GM18909 (cell line): ENCODE measurements around the gene UBTF.

Source experiments
- ATAC-seq: cut with Tn5 transposase; IDR thresholded peaks from one replicate; pipeline ENCODE4 v1.9.1; 2021; ENCODE audit warnings: mild to moderate bottlenecking; ENCODE audit not compliant: unreplicated experiment, poor library complexity

UBTF gene, protein sequence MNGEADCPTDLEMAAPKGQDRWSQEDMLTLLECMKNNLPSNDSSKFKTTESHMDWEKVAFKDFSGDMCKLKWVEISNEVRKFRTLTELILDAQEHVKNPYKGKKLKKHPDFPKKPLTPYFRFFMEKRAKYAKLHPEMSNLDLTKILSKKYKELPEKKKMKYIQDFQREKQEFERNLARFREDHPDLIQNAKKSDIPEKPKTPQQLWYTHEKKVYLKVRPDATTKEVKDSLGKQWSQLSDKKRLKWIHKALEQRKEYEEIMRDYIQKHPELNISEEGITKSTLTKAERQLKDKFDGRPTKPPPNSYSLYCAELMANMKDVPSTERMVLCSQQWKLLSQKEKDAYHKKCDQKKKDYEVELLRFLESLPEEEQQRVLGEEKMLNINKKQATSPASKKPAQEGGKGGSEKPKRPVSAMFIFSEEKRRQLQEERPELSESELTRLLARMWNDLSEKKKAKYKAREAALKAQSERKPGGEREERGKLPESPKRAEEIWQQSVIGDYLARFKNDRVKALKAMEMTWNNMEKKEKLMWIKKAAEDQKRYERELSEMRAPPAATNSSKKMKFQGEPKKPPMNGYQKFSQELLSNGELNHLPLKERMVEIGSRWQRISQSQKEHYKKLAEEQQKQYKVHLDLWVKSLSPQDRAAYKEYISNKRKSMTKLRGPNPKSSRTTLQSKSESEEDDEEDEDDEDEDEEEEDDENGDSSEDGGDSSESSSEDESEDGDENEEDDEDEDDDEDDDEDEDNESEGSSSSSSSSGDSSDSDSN

DNA sequence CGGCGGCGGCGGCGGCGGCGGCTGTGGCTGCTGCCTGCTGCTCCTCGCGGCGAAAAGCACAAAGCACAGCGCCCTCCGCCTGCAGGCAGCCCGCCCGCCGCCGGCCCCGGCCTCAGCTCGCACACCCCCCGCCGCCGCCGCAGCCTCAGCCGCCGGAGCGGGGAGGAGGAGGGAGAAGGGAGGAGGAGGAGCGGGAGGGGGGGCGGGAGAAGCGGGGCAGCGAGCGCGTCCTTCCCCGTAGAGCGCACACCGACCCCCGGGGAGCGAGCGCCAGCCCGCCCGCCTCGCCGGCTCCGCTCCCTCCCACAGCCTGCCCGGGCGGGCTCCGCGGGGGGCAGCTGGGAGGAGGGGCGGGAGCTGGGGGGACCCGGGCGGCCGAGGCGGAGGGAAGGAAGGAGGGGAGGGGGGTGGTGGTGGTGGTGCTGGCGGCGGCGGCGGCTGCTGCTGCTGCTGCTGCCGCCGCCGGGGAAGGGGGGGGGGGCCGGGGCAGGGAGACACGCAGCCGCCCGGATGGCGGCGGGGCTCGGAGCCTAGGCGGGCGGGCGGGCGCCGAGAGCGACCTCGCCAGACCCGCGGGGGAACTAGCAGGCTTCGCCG is at the start of gene UBTF:
Gene UBTF (minus strand): TSS at position 60 of the 597 bp plus-strand sequence. CDS start 1,446 bp downstream, outside the sequence.
- ATAC-seq = peak; percentile 13

DNA sequence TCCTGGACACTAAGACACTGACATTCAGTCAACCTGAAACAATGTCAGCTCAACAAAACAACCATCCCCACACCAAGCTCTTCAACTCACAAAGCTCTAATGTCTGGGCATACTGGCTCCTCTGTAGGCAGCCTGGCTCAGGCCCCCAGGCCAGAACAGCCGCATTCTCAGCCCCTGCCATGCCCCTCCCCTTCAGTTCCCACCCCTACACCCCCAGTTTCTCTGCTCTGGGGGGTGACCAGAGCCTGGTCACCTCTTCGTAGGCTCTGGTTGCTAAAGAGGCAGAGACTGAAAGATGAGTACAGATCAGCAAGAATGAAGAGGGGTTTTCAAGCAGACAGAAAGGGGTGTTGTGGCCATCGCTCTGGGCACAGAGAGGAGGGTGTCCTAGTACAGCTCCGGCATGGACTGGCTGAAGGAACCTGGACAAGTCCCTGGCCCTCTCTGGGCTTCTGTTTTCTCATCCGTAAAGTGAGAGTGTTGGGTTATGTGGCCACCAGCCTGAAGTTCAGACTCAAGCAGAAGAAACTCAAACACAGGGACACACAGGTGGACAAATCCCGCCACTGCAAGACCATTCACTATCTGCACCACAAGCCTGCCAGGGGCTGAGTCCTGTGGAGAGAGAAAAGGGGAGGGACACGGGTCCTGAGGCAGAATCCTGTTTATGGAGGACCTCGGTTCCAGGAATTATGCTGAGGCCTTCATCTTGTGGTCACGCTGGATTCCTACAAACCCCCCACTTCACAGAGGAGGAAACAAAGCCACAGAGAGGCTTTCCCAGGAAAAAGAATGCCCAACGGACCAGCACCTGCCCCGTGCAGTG is 49.4 kb upstream of the UBTF start:
- ATAC-seq = no peak

DNA sequence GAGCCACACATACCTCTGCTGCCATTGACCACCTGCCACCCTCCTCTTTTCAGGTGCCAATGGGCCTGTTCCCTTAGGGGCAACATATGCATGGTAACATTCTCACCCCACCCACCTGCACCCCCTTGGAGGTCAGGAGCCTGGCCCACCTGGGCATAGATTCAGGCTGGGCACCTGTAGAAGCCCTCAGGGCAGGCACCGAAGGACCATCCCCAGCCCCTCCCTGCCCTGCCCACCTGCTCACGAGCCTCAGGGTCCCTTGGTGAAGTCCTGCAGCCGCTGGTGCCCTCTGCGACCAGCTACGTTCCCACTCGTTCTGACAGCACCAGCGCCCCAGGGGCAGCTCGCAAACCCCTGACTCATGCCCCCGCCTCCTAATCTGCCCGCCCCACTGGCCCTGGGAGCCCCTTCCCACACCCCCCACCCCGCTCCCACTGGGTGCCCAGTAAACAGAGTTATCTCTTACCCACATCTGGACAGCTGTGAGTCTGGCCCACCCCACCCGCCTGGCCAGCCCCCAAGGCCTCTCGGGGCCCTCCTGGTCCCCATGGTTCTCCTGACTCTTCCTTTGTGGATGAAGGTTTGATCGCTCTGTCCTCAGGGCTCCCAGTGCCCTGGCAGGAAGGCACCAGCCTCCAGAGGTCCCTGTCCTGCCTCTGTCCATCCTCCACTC is 48.5 kb upstream of the UBTF start, which contains the start of gene SLC4A1:
Gene SLC4A1 (minus strand): TSS at position 318 of the 673 bp plus-strand sequence. CDS start 5,269 bp downstream, outside the sequence.
- no peak for ATAC-seq

DNA sequence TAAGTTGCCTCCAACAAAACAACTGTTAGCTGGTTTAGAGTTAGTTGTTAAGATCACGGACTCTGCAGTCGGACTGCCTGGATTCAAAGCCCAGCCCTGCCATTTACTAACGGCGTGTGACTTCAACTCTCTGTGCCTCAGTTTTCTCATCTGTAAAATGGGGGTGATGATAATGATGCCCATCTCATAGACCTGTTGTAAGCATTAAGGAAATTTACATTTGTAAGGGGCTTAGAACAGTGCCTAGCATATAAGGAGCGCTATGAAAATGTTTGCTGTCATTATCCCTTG is 47.6 kb upstream of the UBTF start:
- no peak for ATAC-seq

DNA sequence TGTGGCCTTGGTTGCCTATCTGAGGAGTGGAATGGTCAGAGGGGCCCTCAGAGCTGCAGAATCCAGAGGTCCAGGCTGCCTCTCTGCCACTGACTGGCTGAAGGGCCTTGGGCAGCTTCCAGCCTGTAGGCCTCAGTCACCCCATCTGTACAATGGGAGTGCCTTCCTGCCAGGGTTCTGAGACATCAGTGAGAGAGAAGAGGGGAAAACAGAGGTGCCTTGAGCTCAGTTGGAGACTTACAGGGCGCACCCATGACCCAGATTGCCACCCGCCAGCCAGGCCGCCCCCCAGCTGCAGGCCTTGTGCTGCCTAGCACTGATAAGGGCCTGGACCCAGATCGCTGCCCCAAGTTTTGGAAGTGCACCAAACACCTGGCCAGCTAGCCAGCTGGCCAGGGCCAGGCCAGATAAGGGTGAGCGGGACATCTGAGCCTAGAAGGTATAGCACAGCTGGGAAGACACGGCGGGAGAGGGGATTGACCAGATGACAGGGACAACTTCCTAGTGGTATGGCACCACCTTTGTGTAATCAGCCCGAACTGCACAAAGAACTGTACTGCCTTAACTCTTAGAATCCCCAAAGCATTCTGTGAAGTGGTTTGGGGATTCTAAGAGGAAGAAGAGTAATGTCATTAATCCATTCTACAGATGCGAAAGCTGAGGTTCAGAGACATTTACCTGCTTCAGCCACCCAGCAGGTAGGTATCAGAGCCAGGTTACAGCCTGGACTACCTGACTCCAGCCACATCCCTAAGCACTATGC is 47.1 kb upstream of the UBTF start:
- ATAC-seq = no peak

DNA sequence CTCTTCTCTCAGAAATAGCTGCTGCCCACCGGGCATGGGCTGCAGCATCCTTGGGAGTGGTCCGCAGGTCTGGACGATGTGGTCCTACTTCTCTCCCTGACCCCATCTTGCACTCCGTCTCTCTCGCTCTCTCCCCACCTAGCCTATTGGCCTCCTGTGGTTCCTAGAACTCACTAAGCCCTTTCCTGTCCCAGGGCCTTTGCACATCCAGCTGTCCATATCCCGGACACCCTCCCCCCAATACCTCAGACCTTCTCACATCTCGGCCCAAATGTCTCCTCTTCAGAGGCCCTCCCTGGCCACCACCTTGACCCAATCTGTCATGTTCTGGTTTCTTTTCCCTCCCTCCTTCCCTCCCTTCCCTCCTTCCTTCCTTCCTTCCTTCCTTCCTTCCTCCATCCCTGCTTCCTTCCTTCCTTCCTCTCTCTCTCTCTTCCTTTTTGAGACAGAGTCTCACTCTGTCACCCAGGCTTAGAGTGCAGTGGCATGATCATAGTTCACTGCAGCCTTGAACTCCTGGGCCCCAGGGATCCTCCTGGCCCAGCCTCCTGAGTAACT is 43.9 kb upstream of the UBTF start:
- ATAC-seq = no peak

DNA sequence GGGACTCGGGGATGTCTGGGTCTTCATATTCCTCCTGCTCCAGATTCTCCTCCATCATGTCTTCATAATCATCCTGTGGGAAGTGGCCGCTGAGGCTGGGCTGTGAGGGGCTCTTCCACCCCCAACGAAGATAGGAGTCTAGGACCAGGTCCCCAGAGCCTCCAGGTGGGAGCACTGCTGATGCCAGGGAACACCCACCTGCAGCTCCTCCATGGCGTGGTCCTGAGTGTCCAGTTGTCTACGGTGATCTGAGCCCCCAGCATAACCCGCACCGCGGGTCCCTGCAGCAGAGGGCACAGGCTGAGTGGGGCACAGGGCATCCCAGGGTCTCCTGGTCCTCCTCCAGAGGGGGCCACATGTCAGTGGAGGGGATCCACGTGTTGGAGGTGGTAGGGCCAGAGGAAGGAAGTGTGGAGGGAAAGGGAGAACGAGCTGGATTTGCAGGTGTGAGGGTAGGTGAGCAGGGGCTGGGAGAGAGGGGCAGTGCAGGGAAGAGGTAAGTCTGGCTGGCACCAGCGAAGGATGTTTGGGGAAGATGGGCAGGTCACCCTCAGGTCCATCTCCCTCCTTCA is 43.3 kb upstream of the UBTF start:
- no peak for ATAC-seq

DNA sequence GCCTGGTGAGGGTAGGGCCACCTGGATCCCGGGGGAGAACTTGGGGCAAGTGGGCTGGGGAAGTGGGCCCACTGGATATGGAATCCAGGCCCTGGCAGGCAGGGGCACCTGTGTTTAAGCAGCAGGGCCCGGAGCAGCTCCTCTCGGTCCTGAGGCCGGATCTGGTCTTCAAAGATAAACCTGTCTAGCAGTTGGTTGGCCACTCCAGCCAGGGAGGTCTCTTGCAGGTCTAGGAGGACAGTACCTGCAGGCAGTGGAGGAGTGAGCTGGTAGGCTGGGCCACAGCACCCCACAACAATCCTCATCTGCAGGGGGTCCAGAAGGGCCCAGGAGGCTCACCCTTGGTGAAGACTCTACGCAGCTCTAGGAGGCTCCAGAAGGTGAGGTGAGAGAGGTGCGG is 40.8 kb upstream of the UBTF start:
- no peak for ATAC-seq

DNA sequence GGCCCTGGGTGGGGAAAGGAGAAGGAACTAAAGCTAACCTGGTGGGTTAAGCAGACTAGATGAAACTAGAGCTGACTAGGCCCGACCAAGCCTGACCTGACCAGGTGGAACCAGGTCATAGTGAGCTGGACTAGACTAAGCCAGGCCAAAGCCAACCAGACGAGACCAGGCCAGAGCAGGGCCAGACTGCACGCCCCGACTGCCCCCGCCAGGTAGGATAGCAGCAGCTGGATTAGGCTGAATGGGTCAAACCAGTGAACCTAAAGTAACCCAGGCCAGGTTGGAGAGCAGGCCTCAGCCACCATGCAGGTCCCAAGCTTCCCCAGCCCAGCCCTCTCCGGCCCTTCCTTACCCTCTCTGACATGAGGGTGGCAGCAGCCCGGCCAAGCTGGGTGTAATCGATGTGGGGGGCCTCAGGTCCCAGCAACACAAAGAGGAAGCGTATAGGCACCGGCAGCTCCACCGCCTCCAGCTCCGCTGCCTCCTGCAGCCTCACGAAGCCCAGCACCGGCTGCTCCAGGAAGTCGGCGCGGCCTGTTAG is 39.4 kb upstream of the UBTF start:
- no peak for ATAC-seq

DNA sequence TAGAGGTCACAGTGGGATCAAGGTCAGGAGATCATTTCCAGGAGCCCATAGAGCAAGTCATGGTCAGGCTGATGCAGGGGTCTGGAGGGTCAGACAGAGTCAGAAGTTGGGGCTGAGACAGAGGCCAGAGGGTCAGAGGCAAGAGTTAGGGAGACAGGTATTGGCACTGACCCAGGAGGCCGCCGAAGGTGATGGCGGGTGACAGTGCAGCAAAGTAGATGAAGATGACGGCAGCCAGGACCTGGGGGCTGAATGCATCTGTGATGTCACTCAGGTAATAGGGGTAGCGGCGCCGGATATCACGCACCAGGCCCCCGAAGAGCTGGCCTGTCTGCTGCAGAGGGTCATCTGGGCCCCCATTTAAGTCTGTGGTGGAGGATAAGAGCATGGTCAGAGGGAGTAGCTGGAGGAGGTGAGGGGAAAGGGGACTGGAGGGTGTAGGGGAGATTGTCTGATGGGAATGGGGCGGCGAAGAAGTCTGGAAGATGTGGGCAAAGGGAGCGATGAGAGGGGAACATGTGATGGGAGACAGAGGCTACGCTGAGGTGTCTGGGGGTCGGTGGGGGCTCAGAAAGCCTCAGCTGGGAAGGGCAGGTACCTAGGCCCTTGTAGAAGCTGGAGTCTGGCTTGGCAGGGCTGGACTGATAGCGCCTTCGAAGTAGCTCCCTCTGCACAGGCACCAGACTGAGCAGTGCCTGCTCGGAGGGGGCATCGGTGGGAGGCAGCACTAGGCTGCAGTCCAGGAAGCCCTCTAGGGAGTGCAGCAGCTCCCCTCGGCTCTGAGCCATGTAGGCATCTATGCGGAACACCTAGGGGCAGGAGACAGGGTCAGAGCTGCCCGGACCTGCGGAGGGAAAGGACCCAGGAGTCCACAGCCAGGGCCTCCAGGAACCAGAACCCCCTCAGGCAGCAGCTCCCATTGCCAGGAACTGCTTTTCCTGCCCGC is 38.6 kb upstream of the UBTF start:
- ATAC-seq = no peak

DNA sequence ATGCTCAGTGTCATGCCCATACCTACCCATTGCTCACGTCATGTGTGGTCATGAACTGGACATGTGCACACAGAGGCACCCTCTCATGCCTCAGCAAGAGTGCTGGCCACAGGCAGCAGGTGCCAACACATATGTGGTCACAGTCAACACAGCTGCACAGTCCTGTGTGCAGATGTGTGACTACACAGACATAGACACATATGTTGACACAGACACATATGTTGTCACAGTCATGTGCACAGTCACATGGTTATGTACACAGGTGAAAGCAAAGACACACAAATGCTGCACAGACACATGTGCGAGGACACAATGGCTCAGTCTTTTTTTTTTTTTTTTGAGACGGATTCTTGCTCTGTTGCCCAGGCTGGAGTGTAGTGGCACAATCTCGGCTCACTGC is 37.2 kb upstream of the UBTF start:
- ATAC-seq = no peak

DNA sequence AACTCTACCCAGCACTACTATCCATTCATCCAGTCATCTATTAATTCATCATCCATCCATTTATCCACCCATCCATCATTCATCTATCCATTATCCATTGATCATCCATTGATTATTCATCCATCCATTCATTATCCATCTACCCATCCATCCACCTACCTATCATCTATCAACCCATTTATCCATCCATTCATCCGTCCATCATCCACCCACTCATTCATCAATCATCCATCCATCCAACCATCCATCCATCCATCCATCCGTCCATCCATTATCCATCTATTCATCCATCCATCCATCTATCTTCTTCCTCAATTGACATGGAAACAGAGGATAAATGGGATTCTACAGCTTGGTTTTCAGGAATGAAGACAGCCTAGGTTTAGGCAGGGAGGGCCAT is 36.4 kb upstream of the UBTF start:
- ATAC-seq = no peak

DNA sequence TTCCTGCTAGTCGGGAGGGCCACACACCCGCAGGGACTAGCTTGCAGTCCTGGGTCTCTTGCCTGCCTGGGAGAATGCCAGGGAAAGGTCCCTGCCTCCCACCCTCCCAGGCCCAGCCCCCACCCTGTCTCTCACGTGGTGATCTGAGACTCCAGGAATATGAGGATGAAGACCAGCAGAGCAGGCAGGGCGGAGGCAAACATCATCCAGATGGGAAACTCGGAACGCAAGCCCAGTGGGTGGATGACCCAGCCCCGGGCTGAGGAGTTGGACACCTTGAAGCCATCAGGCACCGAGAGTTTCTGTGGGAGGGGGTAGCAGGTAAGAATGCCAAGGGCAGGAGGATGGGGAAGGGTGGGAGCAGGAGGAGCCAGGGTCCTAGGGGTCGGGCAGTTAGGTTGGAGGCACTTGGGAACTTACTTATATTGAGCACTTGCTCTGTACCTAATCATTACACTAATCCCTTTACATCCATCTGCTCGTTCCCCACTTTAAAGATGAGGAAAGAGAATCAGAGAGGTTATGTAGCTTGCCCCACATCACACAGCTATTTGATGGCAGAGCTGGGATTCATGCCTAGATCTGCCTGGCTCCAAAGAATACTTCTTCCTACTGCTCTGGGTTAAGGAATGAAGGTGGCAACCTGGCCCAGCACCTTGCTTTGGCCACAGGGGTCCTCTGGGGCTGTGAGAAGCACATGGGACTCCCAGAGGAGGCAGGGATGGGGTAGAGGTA is 35.1 kb upstream of the UBTF start:
- no peak for ATAC-seq

DNA sequence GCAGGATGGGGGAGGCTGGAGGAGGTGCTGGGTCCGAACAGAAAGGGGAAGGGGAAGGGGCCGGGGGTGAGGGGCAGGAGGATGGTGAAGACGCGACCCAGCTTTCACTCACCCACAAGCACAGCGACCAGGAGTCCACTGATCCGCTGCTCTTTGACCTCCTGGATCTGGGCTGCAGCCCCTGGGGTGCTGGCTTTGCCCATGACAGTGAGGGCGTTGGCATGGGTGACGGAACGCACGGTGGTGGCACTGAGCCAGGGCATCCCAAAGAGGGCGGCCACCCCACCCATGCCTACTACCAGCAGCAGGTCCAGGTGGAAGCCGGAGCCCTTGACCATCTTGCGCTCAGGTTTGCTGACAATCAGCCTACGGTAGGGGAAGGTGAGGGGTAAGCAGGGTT is 33.5 kb upstream of the UBTF start:
- no peak for ATAC-seq

DNA sequence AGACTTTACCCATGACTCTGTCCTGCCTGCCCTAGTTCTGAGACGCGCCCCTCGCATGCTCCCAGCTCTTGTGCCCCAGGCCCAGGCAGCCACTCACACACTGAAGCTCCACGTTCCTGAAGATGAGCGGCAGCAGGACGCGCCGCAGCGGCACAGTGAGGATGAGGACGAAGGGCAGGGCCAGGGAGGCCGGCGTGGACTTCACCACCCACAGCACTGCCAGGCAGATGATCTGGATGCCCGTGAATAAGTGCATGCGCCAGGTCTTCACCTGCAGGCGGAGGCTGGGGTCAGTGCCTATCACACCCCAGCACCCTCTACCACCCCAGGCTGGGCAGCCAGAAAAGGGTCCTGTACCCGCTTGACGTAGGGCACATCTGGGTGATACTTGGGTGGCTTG is 31.6 kb upstream of the UBTF start:
- no peak for ATAC-seq

DNA sequence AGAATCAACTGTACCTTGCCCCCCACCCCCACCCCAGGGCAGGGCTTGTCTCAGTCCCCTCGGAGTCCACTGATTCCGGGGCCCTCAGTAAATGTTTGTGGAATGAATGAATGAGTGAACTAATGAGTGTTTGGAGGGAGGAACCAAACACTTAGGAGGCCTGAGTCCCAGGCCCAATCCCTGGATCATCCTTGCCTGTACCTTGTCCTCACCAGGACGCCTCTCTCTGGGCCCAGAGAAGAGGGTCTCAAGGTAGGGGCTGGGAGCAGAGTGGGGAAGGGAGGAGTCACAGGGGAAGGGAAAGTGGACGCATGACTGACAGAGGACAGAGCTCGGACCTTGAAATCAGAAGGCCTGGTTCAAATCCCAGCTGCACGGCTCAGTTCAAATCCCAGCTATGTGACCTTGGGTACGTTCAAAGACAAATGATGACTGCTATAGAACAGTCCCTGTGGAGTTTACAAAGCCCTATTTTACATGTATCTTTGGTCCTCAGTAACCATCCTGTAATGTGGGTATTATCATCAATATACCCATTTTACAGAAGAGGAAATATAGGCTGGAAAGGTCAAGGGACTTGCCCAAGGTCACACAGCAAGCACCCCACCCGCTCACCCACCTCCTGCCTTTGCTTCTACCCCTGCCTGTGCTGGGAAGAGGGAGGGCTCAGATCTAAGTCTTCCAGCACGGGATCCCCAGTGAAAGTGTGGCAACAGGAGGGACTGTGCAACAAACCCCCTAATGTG is 30.2 kb upstream of the UBTF start:
- no peak for ATAC-seq
